H1 (cell line): ENCODE measurements around the gene FOXE1. TPM values are rescaled to one million over a fixed set of nuclear protein-coding genes. Genes with fewer than 3 reads are reported as not detected.

Experiments
- BACH1 ChIP-seq: IDR thresholded peaks from 2 replicates; pipeline ENCODE4 v1.6.1; 2012; ENCODE audit warnings: low read length, improper control_type of control experiment
- CTBP2 ChIP-seq: IDR thresholded peaks from 2 replicates; pipeline ENCODE4 v1.7.0; 2011; ENCODE audit warnings: borderline replicate concordance, mild to moderate bottlenecking, moderate library complexity, mixed read lengths, low read length; ENCODE audit not compliant: insufficient read depth, insufficient read length
- SP2 ChIP-seq: IDR thresholded peaks from 2 replicates; pipeline ENCODE4 v1.6.1; 2012; ENCODE audit warnings: mild to moderate bottlenecking, low read length, inconsistent platforms
- TBP ChIP-seq: IDR thresholded peaks from 2 replicates; pipeline ENCODE4 v1.6.1; 2011; ENCODE audit warnings: low read depth, low read length, improper control_type of control experiment
- polyA plus RNA-seq, 7 experiments: library from polyadenylated mRNA; depleted of rRNA in 3 of 7; stranded (reverse) in 5 of 7; unstranded in 2 of 7; fragments of >200 nt in 5 of 7; fragments of 200-250 nt in 2 of 7; gene quantifications; 1 replicate in 5 of 7; 2 replicates in 1 of 7; 4 replicates in 1 of 7; pipeline versions ENCODE4 v1.2.1 to v1.2.3, GENCODE V29; 2011 to 2013; ENCODE audit warnings: missing spikeins in 2 of 7, mixed read lengths in 2 of 7
- total RNA-seq: library from RNA; stranded (reverse); fragmentation: NEBNext Ultra II Directional; extraction: Animal tissue kit (Norgen Biotek cat#: 25700); gene quantifications from 2 replicates; pipeline ENCODE4 v1.2.1, GENCODE V29; 2021
- TF ChIP-seq, protein P1 (sequence below): IDR thresholded peaks from 2 replicates; pipeline ENCODE4 v1.6.1; 2012; ENCODE audit warnings: inconsistent platforms

The FOXE1 gene
- total and polyA plus RNA-seq, 2 of the 8 experiments (the other 6 are each of a cell fraction or from before 2014, with no cell fraction given): 0.03 TPM; not detected in 1

DNA sequence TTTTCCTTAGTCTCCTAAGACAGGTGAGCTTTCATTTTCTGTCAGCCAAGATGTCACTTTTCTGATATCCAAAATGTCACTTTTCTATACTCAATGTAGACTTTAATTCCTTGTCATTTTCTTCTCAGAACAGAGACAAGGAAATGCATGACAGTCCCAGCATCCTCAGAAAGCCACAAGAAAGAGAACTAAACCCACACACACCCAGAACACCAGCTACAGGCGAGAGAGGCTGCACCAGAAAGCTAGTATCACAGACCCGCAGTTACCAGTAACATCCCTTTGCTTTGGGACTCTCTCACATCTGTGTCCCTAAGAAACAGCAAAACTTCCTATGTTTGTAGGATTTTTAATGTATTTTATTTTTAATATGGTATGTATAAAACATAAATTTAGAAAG lies 52.2 kb downstream of the FOXE1 start (continued):
- TF ChIP-seq, protein P1, sequence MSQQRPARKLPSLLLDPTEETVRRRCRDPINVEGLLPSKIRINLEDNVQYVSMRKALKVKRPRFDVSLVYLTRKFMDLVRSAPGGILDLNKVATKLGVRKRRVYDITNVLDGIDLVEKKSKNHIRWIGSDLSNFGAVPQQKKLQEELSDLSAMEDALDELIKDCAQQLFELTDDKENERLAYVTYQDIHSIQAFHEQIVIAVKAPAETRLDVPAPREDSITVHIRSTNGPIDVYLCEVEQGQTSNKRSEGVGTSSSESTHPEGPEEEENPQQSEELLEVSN: no peak
- TF ChIP-seq BACH1 (no peak), SP2 (no peak), TBP (no peak), CTBP2 (no peak)

Other genes with a start within 250 kb of the FOXE1 start
- 16.1 and 16.3 TPM in 2 replicates for gene TSTD2, start 219.9 kb upstream of the FOXE1 start, total RNA-seq
- 15.6 and 17.5 TPM in 2 replicates for gene TSTD2, start 219.9 kb upstream of the FOXE1 start, polyA plus RNA-seq (2011; rRNA removed)
- gene NCBP1, start 219.4 kb upstream of the FOXE1 start, total RNA-seq: 54.0 and 57.5 TPM in 2 replicates
- 9.9 and 14.7 TPM in 2 replicates for gene NCBP1, start 219.4 kb upstream of the FOXE1 start, polyA plus RNA-seq (2011; rRNA removed)
- gene XPA, start 155.9 kb upstream of the FOXE1 start, total RNA-seq: 2.6 and 3.1 TPM in 2 replicates
- 0.17 and 0.24 TPM in 2 replicates for gene XPA, start 155.9 kb upstream of the FOXE1 start, polyA plus RNA-seq (2011; rRNA removed)
- 4.7 and 5.6 TPM in 2 replicates for gene TRMO, start 69.3 kb downstream of the FOXE1 start, total RNA-seq
- gene TRMO, start 69.3 kb downstream of the FOXE1 start, polyA plus RNA-seq (2011; rRNA removed): 3.2 and 4.6 TPM in 2 replicates
- gene HEMGN, start 84.9 kb downstream of the FOXE1 start, total RNA-seq: not detected in 2 replicates
- not detected in 2 replicates for gene HEMGN, start 84.9 kb downstream of the FOXE1 start, polyA plus RNA-seq (2011; rRNA removed)
- 77.0 and 88.1 TPM in 2 replicates for gene ANP32B, start 130.1 kb downstream of the FOXE1 start, total RNA-seq
- gene ANP32B, start 130.1 kb downstream of the FOXE1 start, polyA plus RNA-seq (2011; rRNA removed): 5.5 and 7.6 TPM in 2 replicates
- 64.0 and 67.3 TPM in 2 replicates for gene NANS, start 203.5 kb downstream of the FOXE1 start, total RNA-seq
- gene NANS, start 203.5 kb downstream of the FOXE1 start, polyA plus RNA-seq (2011; rRNA removed): 56.5 and 63.7 TPM in 2 replicates